ENCODE data around the gene ABLIM2. TPM values are rescaled to one million over a fixed set of nuclear protein-coding genes. Genes with fewer than 3 reads are reported as not detected.

Gene ABLIM2
- total RNA-seq, 3 donors from 2014 or later (not counting 1 experiment from before 2014, with no cell fraction given), result 0.71 to 2.8 (median 1.3) TPM

GRCh38 chr4:7971881-7972500, 186.6 kb downstream of the ABLIM2 start:
- H3K27ac Mint-ChIP-seq, result peak overlapping the region; percentile 99 to 100
- no peaks in the 10 kb centered on the region for H3K36me3 Mint-ChIP-seq
- peaks cover 71 to 96% of the 10 kb centered on the region in 2 donors for H3K4me1 Mint-ChIP-seq
- DNase-seq, result peak in 1 of 2 donors; percentile 35
- H3K9me3 Mint-ChIP-seq, result no peaks in the 10 kb centered on the region
- 86% methylated on average over 13 of the region's 13 CpGs for WGBS (ENCODE audit: insufficient coverage)
- no peaks in the 10 kb centered on the region for H3K36me3 ChIP-seq (ENCODE audit: control insufficient read depth, insufficient read depth, low read length)
- no peak for TF ChIP-seq CTCF (IDR thresholded peaks at IDR 0.05)
- H3K27ac ChIP-seq (ENCODE audit: low read length), result peak overlapping the region; percentile 96
- no peak for ATAC-seq
- H3K4me3 Mint-ChIP-seq, result peak overlapping the region; percentile 97
- H3K9me3 ChIP-seq (ENCODE audit: control insufficient read depth, insufficient read depth, low read length), result no peaks in the 10 kb centered on the region
- no peak overlapping the region for H3K4me3 ChIP-seq (ENCODE audit: low read length)
- no peaks in the 10 kb centered on the region for H3K27me3 Mint-ChIP-seq (ENCODE audit: low read depth in 2 of 2)
- H3K27me3 ChIP-seq (ENCODE audit: control insufficient read depth, insufficient read depth, low read length), result no peaks in the 10 kb centered on the region
- H3K4me1 ChIP-seq (ENCODE audit: control insufficient read depth, insufficient read depth, low read length), result peaks cover 71% of the 10 kb centered on the region
- intact Hi-C loops (cut with micrococcal nuclease), result loop anchor here (5.0 kb wide), 1 partner anchor 35 kb away; the partner anchor contains the start of gene AFAP1

- H3K4me3 ChIP-seq (ENCODE audit: low read length), result peak overlapping the region; percentile 54
- TF ChIP-seq CTCF (IDR thresholded peaks at IDR 0.05), result no peak
- Mint-ChIP-seq H3K36me3 (no peaks in the 10 kb centered on the region), H3K27me3 (ENCODE audit: low read depth in 2 of 2) (no peaks in the 10 kb centered on the region), H3K9me3 (no peaks in the 10 kb centered on the region), H3K27ac (peak overlapping the region; percentile 99 to 100), H3K4me1 (peaks cover 74 to 96% of the 10 kb centered on the region in 2 donors), H3K4me3 (peak overlapping the region; percentile 97)
- ATAC-seq (no peak), DNase-seq (no peak)
- peak overlapping the region; percentile 96 for H3K27ac ChIP-seq (ENCODE audit: low read length)
- H3K27me3 ChIP-seq (ENCODE audit: control insufficient read depth, insufficient read depth, low read length), result no peaks in the 10 kb centered on the region
- WGBS (ENCODE audit: insufficient coverage), result 66% methylated on average over 2 of the region's 2 CpGs
- H3K36me3 ChIP-seq (ENCODE audit: control insufficient read depth, insufficient read depth, low read length), result no peaks in the 10 kb centered on the region
- peaks cover 79% of the 10 kb centered on the region for H3K4me1 ChIP-seq (ENCODE audit: control insufficient read depth, insufficient read depth, low read length)
- intact Hi-C loops (cut with micrococcal nuclease), result loop anchor here (5.0 kb wide), 1 partner anchor 34 kb away; the partner anchor contains the start of gene AFAP1
- H3K9me3 ChIP-seq (ENCODE audit: control insufficient read depth, insufficient read depth, low read length), result no peaks in the 10 kb centered on the region
Measured at GRCh38 chr4:7971159-7971631, 187.4 kb downstream of the ABLIM2 start.

GRCh38 chr4:7970361-7970946, 188.2 kb downstream of the ABLIM2 start:
- peaks cover 74 to 96% of the 10 kb centered on the region in 2 donors for H3K4me1 Mint-ChIP-seq
- H3K9me3 Mint-ChIP-seq, result no peaks in the 10 kb centered on the region
- no peaks in the 10 kb centered on the region for H3K36me3 ChIP-seq (ENCODE audit: control insufficient read depth, insufficient read depth, low read length)
- TF ChIP-seq CTCF (IDR thresholded peaks at IDR 0.05), result no peak
- WGBS (ENCODE audit: insufficient coverage), result 46% methylated on average over 13 of the region's 13 CpGs
- ATAC-seq, result no peak
- no peak for DNase-seq
- H3K4me1 ChIP-seq (ENCODE audit: control insufficient read depth, insufficient read depth, low read length), result peaks cover 87% of the 10 kb centered on the region
- peak overlapping the region; percentile 96 for H3K27ac ChIP-seq (ENCODE audit: low read length)
- H3K4me3 Mint-ChIP-seq, result peak overlapping the region; percentile 97
- peak overlapping the region; percentile 99 to 100 for H3K27ac Mint-ChIP-seq
- H3K27me3 ChIP-seq (ENCODE audit: control insufficient read depth, insufficient read depth, low read length), result no peaks in the 10 kb centered on the region
- intact Hi-C loops (cut with micrococcal nuclease), result loop anchor here (5.0 kb wide), 1 partner anchor 33 kb away; the partner anchor contains the start of gene AFAP1
- no peaks in the 10 kb centered on the region for H3K9me3 ChIP-seq (ENCODE audit: control insufficient read depth, insufficient read depth, low read length)
- H3K36me3 Mint-ChIP-seq, result no peaks in the 10 kb centered on the region
- H3K4me3 ChIP-seq (ENCODE audit: low read length), result peak overlapping the region; percentile 54
- no peaks in the 10 kb centered on the region for H3K27me3 Mint-ChIP-seq (ENCODE audit: low read depth in 2 of 2)
